Liver (tissue), 3 donors: ENCODE data around the gene NBPF4.

Source experiments
- ATF3 ChIP-seq: IDR thresholded peaks from 2 replicates; pipeline ENCODE4 v1.6.1; 2016; ENCODE audit warnings: antibody characterized with exemption
- CTCF ChIP-seq: fragments of 150-350 bp; IDR thresholded peaks from 2 replicates; pipeline ENCODE4 v1.5.1; 2017; ENCODE audit warnings: improper control_type of control experiment, low read depth, low read length; ENCODE audit not compliant: missing input control
- EGR1 ChIP-seq, 2 donors: IDR thresholded peaks; 2 replicates each; pipeline ENCODE4 v1.6.1; 2016 to 2018; ENCODE audit warnings: antibody characterized with exemption in 2 of 2, low read depth in 2 of 2
- FOXA2 ChIP-seq: IDR thresholded peaks from 2 replicates; pipeline ENCODE4 v1.6.1; 2016; ENCODE audit warnings: antibody characterized with exemption
- GABPA ChIP-seq, 2 donors: IDR thresholded peaks in 1 of 2; conservative IDR thresholded peaks in 1 of 2; 2 replicates each; pipeline ENCODE4 v1.6.1; 2016; ENCODE audit warnings: antibody characterized with exemption in 2 of 2, mild to moderate bottlenecking in 1 of 2, moderate library complexity in 1 of 2
- JUND ChIP-seq, 2 donors: IDR thresholded peaks; 2 replicates each; pipeline ENCODE4 v1.6.1; 2016; ENCODE audit warnings: antibody characterized with exemption in 2 of 2
- NR2F2 ChIP-seq: IDR thresholded peaks from 2 replicates; pipeline ENCODE4 v1.6.1; 2016; ENCODE audit warnings: antibody characterized with exemption
- RAD21 ChIP-seq, 2 donors: IDR thresholded peaks; 2 replicates each; pipeline ENCODE4 v1.6.1; 2016; ENCODE audit warnings: antibody characterized with exemption in 2 of 2, mild to moderate bottlenecking in 2 of 2
- REST ChIP-seq: IDR thresholded peaks from 2 replicates; pipeline ENCODE4 v1.6.1; 2016; ENCODE audit warnings: antibody characterized with exemption, mild to moderate bottlenecking
- RXRA ChIP-seq, 2 donors: IDR thresholded peaks; 2 replicates each; pipeline ENCODE4 v1.6.1; 2017 to 2018; ENCODE audit warnings: antibody characterized with exemption in 2 of 2, mild to moderate bottlenecking in 1 of 2
- SP1 ChIP-seq: IDR thresholded peaks from 2 replicates; pipeline ENCODE4 v1.6.1; 2018; ENCODE audit warnings: antibody characterized with exemption, mild to moderate bottlenecking
- TAF1 ChIP-seq: conservative IDR thresholded peaks from 2 replicates; pipeline ENCODE4 v1.6.1; 2016; ENCODE audit warnings: antibody characterized with exemption, mild to moderate bottlenecking
- YY1 ChIP-seq: IDR thresholded peaks from 2 replicates; pipeline ENCODE4 v1.6.1; 2016; ENCODE audit warnings: antibody characterized with exemption, mild to moderate bottlenecking
- ZBTB33 ChIP-seq: IDR thresholded peaks from 2 replicates; pipeline ENCODE4 v1.6.1; 2016; ENCODE audit warnings: antibody characterized with exemption
- donor health status: healthy.
- donor health status: healthy.

- TF ChIP-seq CTCF = no peak
- TF ChIP-seq NR2F2 = no peak
- TF ChIP-seq SP1 = no peak
- TF ChIP-seq TAF1 = no peak
- no peak for TF ChIP-seq JUND (IDR thresholded peaks at IDR 0.05)
- no peak for TF ChIP-seq REST
- no peak for TF ChIP-seq RAD21 (IDR thresholded peaks at IDR 0.05)
- no peak for TF ChIP-seq GABPA (IDR thresholded peaks at IDR 0.05 in 1 of 2, conservative IDR thresholded peaks at IDR 0.05 in 1 of 2)
- TF ChIP-seq ATF3 = no peak
- no peak for TF ChIP-seq ZBTB33
- TF ChIP-seq RXRA (IDR thresholded peaks at IDR 0.05) = no peak
- no peak for TF ChIP-seq YY1
- no peak for TF ChIP-seq EGR1 (IDR thresholded peaks at IDR 0.05; ENCODE audit: low read depth in 2 of 2)
- no peak for TF ChIP-seq FOXA2
Measured at GRCh38 chr1:108190001-108190634, 53.8 kb downstream of the NBPF4 start.
